ENCODE measurements around the gene LMNA.
A peak's percentile ranks its signal among the peaks of the same experiment; 100 is the strongest.

Gene LMNA

GRCh38 chr1:156095906-156096508 lies 18.5 kb upstream of the LMNA start:
- H3K9me3 Mint-ChIP-seq: no peaks in the 10 kb centered on the region
- peaks cover 38% of the 10 kb centered on the region for H3K27me3 Mint-ChIP-seq (ENCODE audit: low read depth)
- peak overlapping the region; percentile 70 for H3K27ac Mint-ChIP-seq
- peak overlapping the region; percentile 44 for H3K4me3 Mint-ChIP-seq
- no peaks in the 10 kb centered on the region for H3K36me3 Mint-ChIP-seq (ENCODE audit: low read depth)
- H3K4me1 Mint-ChIP-seq (ENCODE audit: low read depth): peaks cover 34% of the 10 kb centered on the region

DNA sequence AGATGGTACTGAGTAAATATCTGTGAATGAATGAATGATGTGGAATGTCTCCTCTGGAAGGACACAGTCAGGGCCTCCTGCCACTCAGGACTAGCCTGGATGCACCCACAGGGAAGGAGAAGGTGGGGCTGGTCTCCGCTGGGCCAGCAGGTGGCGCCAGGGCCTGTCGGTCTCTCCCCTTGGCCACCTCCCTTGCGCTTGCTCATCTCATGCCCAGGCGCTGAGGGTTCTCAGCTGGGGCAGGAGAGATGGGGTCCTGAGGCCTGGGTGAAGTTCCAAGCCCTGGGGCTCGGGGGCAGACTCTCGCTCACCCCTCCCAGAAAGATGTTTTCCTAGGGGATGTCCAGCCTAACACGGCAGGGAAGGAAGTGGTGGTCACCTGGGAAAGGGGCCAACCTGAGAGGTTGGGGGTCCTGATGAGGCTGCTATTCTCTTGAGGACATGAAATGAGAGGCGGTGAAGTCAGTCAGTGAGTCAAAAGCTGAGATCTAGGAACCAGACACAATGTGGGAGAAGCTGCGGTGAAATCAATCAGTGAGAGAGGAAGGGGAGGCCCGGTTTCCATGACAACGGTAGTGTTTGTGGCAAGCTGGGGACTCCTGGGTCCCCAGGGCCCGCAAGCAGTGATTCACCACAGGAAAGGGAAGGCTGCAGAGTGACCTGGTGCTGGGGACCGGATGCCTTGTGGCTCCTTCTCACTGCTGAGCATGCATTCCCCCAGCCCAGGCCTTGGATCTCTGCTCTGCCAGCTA lies 17.7 kb upstream of the LMNA start:
- Mint-ChIP-seq H3K27me3 (ENCODE audit: low read depth) (peaks cover 45% of the 10 kb centered on the region), H3K4me1 (ENCODE audit: low read depth) (peaks cover 34% of the 10 kb centered on the region), H3K27ac (peak overlapping the region; percentile 78), H3K4me3 (peak overlapping the region; percentile 61), H3K36me3 (ENCODE audit: low read depth) (no peaks in the 10 kb centered on the region), H3K9me3 (no peaks in the 10 kb centered on the region)

GRCh38 chr1:156097499-156098178 lies 16.9 kb upstream of the LMNA start:
- Mint-ChIP-seq H3K36me3 (ENCODE audit: low read depth) (no peaks in the 10 kb centered on the region), H3K4me3 (peak overlapping the region; percentile 61), H3K27me3 (ENCODE audit: low read depth) (peaks cover 43% of the 10 kb centered on the region), H3K9me3 (no peaks in the 10 kb centered on the region), H3K27ac (peak overlapping the region; percentile 78), H3K4me1 (ENCODE audit: low read depth) (peaks cover 34% of the 10 kb centered on the region)

DNA sequence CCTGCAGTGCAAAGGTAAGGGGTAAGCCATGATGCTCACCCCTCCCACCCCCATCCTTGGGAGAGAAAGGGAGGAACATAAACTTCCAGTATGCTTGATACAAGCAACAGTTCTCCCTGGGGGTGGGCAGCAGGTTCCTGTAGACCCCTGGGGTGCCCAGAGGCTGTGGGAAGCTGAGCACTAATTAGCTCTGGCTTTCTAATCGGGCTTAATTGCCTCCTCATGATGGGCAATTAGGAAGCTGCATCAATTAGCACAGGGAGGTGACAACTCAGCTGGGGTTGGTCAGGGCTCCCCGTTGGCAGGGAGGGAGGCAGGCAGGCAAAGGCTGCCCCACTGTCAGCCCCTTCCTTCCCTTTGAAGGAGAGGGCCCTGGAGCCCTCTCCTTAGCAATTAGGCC lies 15.7 kb upstream of the LMNA start:
- H3K27ac Mint-ChIP-seq: peak overlapping the region; percentile 27

DNA sequence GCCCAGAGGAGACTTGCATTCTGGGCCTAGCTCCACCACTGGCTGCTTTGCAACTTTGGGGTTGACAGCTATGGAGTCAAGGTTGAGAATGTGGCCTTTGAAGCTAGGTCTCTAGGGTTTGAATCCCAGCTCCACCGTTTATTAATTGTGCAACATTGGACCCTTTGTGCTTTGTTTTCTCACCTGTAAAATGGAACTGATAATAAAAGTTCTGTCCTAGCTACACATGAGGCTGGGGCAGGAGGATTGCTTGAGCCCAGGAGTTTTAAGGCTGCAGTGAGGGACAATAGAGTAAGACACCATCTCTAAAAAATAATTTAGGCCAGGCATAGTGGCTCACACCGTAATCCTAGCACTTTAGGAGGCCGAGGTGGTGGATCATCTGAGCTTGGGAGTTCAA lies 15.2 kb upstream of the LMNA start:
- no peak overlapping the region for H3K4me3 Mint-ChIP-seq
- peaks cover 39% of the 10 kb centered on the region for H3K27me3 Mint-ChIP-seq (ENCODE audit: low read depth)
- H3K4me1 Mint-ChIP-seq (ENCODE audit: low read depth): peaks cover 36% of the 10 kb centered on the region
- no peak overlapping the region for H3K27ac Mint-ChIP-seq
- H3K9me3 Mint-ChIP-seq: no peaks in the 10 kb centered on the region
- H3K36me3 Mint-ChIP-seq (ENCODE audit: low read depth): no peaks in the 10 kb centered on the region

More for the DNA sequence above, 15.7 kb upstream of the LMNA start:
- Mint-ChIP-seq H3K27me3 (ENCODE audit: low read depth) (peaks cover 43% of the 10 kb centered on the region), H3K36me3 (ENCODE audit: low read depth) (no peaks in the 10 kb centered on the region), H3K4me1 (ENCODE audit: low read depth) (peaks cover 34% of the 10 kb centered on the region), H3K4me3 (no peak overlapping the region), H3K9me3 (no peaks in the 10 kb centered on the region)

GRCh38 chr1:156100205-156100995 lies 14.1 kb upstream of the LMNA start:
- Mint-ChIP-seq H3K36me3 (ENCODE audit: low read depth) (no peaks in the 10 kb centered on the region), H3K27me3 (ENCODE audit: low read depth) (peaks cover 40% of the 10 kb centered on the region), H3K9me3 (no peaks in the 10 kb centered on the region), H3K4me3 (no peak overlapping the region), H3K27ac (no peak overlapping the region), H3K4me1 (ENCODE audit: low read depth) (peaks cover 40% of the 10 kb centered on the region)

- Mint-ChIP-seq H3K9me3 (no peaks in the 10 kb centered on the region), H3K27me3 (ENCODE audit: low read depth) (peaks cover 36% of the 10 kb centered on the region), H3K4me3 (no peak overlapping the region), H3K36me3 (ENCODE audit: low read depth) (no peaks in the 10 kb centered on the region), H3K27ac (no peak overlapping the region), H3K4me1 (ENCODE audit: low read depth) (peaks cover 35% of the 10 kb centered on the region)
Measured at GRCh38 chr1:156101880-156102279, 12.6 kb upstream of the LMNA start.

- H3K36me3 Mint-ChIP-seq (ENCODE audit: low read depth): no peaks in the 10 kb centered on the region
- H3K27ac Mint-ChIP-seq: no peak overlapping the region
- no peak overlapping the region for H3K4me3 Mint-ChIP-seq
- H3K27me3 Mint-ChIP-seq (ENCODE audit: low read depth): peaks cover 39% of the 10 kb centered on the region
- H3K4me1 Mint-ChIP-seq (ENCODE audit: low read depth): peaks cover 28% of the 10 kb centered on the region
- H3K9me3 Mint-ChIP-seq: no peaks in the 10 kb centered on the region
Measured at GRCh38 chr1:156102633-156103511, 11.6 kb upstream of the LMNA start.

DNA sequence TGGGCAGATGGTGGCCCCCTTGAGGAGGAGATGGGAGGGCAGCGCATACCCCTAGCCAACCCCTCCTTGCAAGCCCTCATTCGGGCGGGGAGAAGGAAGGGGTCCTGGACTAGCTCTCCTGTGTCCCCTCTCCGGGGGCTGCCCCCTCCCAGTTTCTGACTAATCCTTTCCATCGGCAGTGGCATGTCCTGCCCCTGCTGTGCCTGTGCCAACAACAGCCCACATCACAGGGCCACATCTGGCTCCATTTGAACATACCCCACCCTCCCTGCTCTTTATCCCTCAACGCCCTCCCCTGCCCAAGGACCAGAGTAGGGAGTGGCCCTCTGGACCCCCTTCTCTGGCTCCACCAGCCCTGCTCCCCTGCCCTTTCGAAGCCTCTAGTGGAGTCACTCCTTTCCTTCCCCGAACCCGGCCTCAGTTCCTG lies 11.0 kb upstream of the LMNA start:
- H3K27ac Mint-ChIP-seq: no peak overlapping the region
- peaks cover 21% of the 10 kb centered on the region for H3K4me1 Mint-ChIP-seq (ENCODE audit: low read depth)
- H3K36me3 Mint-ChIP-seq (ENCODE audit: low read depth): no peaks in the 10 kb centered on the region
- no peaks in the 10 kb centered on the region for H3K9me3 Mint-ChIP-seq
- peaks cover 44% of the 10 kb centered on the region for H3K27me3 Mint-ChIP-seq (ENCODE audit: low read depth)
- no peak overlapping the region for H3K4me3 Mint-ChIP-seq

DNA sequence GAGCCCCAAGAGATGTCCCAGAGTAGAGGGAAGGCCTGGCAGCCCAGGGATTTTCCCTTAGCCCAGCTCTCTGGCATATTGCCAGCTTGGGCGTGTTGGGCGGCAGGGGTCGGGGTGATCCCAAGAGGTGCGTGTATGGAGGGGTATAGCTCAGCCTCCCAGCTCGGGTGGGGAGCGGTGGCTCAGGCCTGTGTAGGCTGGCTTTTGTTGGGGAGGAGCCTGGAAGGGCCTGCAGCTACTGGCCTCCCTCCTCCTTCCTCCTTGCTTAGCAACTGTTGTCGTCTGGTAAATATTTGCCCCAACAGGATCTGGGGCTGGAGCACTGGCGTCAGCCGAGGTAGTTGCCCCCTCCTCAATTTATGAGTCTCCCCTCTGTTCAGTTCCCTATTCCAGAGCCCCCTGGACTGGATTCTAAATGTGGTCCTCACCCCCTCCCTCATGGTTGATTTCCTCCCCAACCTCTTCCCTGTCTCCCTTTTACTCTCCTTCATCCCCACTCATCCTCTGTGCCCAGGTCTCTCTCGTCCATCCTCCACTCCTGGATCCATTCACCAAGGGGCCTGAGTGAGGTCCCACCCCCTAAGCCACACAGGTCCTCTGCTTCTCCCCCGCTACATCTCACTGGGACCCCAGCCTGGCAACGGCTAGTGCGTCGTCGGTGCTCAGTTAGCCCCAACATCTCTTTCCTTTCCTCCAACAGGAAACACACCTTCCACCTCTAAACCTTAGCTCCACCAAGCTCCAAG lies 10.3 kb upstream of the LMNA start:
- no peak overlapping the region for H3K4me3 Mint-ChIP-seq

GRCh38 chr1:156104861-156105832 lies 9.4 kb upstream of the LMNA start:
- Mint-ChIP-seq H3K4me1 (ENCODE audit: low read depth) (peaks cover 21% of the 10 kb centered on the region), H3K27ac (peak overlapping the region; percentile 42), H3K4me3 (no peak overlapping the region), H3K36me3 (ENCODE audit: low read depth) (no peaks in the 10 kb centered on the region), H3K9me3 (no peaks in the 10 kb centered on the region), H3K27me3 (ENCODE audit: low read depth) (peaks cover 47% of the 10 kb centered on the region)

More for the DNA sequence above, 10.3 kb upstream of the LMNA start:
- H3K4me1 Mint-ChIP-seq (ENCODE audit: low read depth): peaks cover 21% of the 10 kb centered on the region
- H3K27ac Mint-ChIP-seq: peak overlapping the region; percentile 7
- H3K36me3 Mint-ChIP-seq (ENCODE audit: low read depth): no peaks in the 10 kb centered on the region
- peaks cover 45% of the 10 kb centered on the region for H3K27me3 Mint-ChIP-seq (ENCODE audit: low read depth)
- no peaks in the 10 kb centered on the region for H3K9me3 Mint-ChIP-seq
